EL (cell line): ENCODE results near the gene TBC1D22A.

Experiments used
- DNase-seq: peaks from one replicate; pipeline ENCODE4 v3.0.0-alpha.2; 2016

The TBC1D22A gene

GRCh38 chr22:46893281-46894020 is 131.0 kb downstream of the TBC1D22A start:
- DNase-seq: no peak

GRCh38 chr22:46894081-46894671 is 131.7 kb downstream of the TBC1D22A start:
- no peak for DNase-seq

- no peak for DNase-seq
Measured at GRCh38 chr22:46894851-46895640, 132.6 kb downstream of the TBC1D22A start.

GRCh38 chr22:46895753-46896152 is 133.3 kb downstream of the TBC1D22A start:
- no peak for DNase-seq

- no peak for DNase-seq
Measured at GRCh38 chr22:46896166-46896565, 133.7 kb downstream of the TBC1D22A start.

- DNase-seq: no peak
Measured at GRCh38 chr22:46896568-46897245, 134.3 kb downstream of the TBC1D22A start.

- no peak for DNase-seq
Measured at GRCh38 chr22:46897246-46897623, 134.8 kb downstream of the TBC1D22A start.

- DNase-seq: no peak
Measured at GRCh38 chr22:46900549-46900948, 138.1 kb downstream of the TBC1D22A start.

GRCh38 chr22:46902436-46902835 is 140.0 kb downstream of the TBC1D22A start:
- no peak for DNase-seq

GRCh38 chr22:46902998-46903916 is 140.8 kb downstream of the TBC1D22A start:
- no peak for DNase-seq

GRCh38 chr22:46905415-46905814 is 143.0 kb downstream of the TBC1D22A start:
- DNase-seq: no peak

- DNase-seq: no peak
Measured at GRCh38 chr22:46905834-46906233, 143.4 kb downstream of the TBC1D22A start.

GRCh38 chr22:46906326-46907045 is 144.0 kb downstream of the TBC1D22A start:
- no peak for DNase-seq

- DNase-seq: no peak
Measured at GRCh38 chr22:46907241-46908215, 145.1 kb downstream of the TBC1D22A start.

- DNase-seq: no peak
Measured at GRCh38 chr22:46908641-46909107, 146.2 kb downstream of the TBC1D22A start.

- DNase-seq: no peak
Measured at GRCh38 chr22:46909237-46910030, 147.0 kb downstream of the TBC1D22A start.

- DNase-seq: no peak
Measured at GRCh38 chr22:46910624-46911023, 148.2 kb downstream of the TBC1D22A start.

- no peak for DNase-seq
Measured at GRCh38 chr22:46911346-46911745, 148.9 kb downstream of the TBC1D22A start.

- DNase-seq: no peak
Measured at GRCh38 chr22:46913351-46913750, 150.9 kb downstream of the TBC1D22A start.
